GM23338 (cell line): ENCODE data around the gene TTC38.
"Not testable (repeated sequence)": the region's sequence is repeated elsewhere in the genome, so short reads cannot be mapped to it uniquely, and the experiment has no call there.

Experiments used
- EZH2phosphoT487 ChIP-seq: fragments of 200-600 bp; sonication (generic); IDR thresholded peaks from one replicate; pipeline ENCODE4 v1.8.1; 2018; ENCODE audit warnings: antibody characterized with exemption; ENCODE audit not compliant: unreplicated experiment
- POLR2AphosphoS5 ChIP-seq: IDR thresholded peaks from 2 replicates; pipeline ENCODE4 v1.6.1; 2016; ENCODE audit warnings: antibody characterized with exemption, low read depth
- TF ChIP-seq, protein P1 (sequence below): IDR thresholded peaks from one replicate; pipeline ENCODE4 v1.6.1; 2018; ENCODE audit warnings: antibody characterized with exemption; ENCODE audit not compliant: unreplicated experiment
- TF ChIP-seq, protein P2 (sequence below), 2 experiments: fragments of 200-600 bp in 1 of 2; sonication (generic) in 1 of 2; conservative IDR thresholded peaks; 2 replicates each; pipeline versions ENCODE4 v1.5.1 to v1.6.1; 2016 to 2017; ENCODE audit warnings: antibody characterized with exemption in 2 of 2, low read depth in 2 of 2, mild to moderate bottlenecking in 2 of 2, moderate library complexity in 1 of 2

DNA sequence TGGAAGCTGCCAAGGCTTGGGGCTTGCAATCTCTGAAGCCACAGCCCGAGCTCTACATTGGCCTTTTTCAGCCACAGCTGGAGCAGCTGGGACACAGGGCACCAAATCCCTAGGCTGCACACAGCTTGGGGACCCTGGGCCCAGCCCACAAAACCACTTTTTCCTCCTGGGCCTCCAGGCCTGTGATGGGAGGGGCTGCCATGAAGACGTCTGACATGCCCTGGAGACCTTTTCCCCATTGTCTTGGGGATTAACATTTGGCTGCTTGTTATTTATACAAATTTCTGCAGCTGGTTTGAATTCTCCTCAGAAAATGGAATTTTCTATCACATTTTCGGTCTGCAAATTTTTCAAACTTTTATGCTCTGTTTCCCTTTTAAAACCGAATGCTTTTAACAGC is 2.2 kb upstream of the TTC38 start:
- TF ChIP-seq, protein P1, sequence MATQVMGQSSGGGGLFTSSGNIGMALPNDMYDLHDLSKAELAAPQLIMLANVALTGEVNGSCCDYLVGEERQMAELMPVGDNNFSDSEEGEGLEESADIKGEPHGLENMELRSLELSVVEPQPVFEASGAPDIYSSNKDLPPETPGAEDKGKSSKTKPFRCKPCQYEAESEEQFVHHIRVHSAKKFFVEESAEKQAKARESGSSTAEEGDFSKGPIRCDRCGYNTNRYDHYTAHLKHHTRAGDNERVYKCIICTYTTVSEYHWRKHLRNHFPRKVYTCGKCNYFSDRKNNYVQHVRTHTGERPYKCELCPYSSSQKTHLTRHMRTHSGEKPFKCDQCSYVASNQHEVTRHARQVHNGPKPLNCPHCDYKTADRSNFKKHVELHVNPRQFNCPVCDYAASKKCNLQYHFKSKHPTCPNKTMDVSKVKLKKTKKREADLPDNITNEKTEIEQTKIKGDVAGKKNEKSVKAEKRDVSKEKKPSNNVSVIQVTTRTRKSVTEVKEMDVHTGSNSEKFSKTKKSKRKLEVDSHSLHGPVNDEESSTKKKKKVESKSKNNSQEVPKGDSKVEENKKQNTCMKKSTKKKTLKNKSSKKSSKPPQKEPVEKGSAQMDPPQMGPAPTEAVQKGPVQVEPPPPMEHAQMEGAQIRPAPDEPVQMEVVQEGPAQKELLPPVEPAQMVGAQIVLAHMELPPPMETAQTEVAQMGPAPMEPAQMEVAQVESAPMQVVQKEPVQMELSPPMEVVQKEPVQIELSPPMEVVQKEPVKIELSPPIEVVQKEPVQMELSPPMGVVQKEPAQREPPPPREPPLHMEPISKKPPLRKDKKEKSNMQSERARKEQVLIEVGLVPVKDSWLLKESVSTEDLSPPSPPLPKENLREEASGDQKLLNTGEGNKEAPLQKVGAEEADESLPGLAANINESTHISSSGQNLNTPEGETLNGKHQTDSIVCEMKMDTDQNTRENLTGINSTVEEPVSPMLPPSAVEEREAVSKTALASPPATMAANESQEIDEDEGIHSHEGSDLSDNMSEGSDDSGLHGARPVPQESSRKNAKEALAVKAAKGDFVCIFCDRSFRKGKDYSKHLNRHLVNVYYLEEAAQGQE = not testable (repeated sequence)
- TF ChIP-seq, protein P2, sequence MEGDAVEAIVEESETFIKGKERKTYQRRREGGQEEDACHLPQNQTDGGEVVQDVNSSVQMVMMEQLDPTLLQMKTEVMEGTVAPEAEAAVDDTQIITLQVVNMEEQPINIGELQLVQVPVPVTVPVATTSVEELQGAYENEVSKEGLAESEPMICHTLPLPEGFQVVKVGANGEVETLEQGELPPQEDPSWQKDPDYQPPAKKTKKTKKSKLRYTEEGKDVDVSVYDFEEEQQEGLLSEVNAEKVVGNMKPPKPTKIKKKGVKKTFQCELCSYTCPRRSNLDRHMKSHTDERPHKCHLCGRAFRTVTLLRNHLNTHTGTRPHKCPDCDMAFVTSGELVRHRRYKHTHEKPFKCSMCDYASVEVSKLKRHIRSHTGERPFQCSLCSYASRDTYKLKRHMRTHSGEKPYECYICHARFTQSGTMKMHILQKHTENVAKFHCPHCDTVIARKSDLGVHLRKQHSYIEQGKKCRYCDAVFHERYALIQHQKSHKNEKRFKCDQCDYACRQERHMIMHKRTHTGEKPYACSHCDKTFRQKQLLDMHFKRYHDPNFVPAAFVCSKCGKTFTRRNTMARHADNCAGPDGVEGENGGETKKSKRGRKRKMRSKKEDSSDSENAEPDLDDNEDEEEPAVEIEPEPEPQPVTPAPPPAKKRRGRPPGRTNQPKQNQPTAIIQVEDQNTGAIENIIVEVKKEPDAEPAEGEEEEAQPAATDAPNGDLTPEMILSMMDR (conservative IDR thresholded peaks at IDR 0.05; ENCODE audit: low read depth in 2 of 2) = not testable (repeated sequence)
- TF ChIP-seq POLR2AphosphoS5, EZH2phosphoT487: not testable (repeated sequence)
